ENCODE measurements around the gene KCTD18. TPM values are rescaled to one million over a fixed set of nuclear protein-coding genes. Genes with fewer than 3 reads are reported as not detected.

Gene KCTD18
- total and polyA plus RNA-seq, 2 experiments from 2014 or later: 15.6 to 27.7 TPM

DNA sequence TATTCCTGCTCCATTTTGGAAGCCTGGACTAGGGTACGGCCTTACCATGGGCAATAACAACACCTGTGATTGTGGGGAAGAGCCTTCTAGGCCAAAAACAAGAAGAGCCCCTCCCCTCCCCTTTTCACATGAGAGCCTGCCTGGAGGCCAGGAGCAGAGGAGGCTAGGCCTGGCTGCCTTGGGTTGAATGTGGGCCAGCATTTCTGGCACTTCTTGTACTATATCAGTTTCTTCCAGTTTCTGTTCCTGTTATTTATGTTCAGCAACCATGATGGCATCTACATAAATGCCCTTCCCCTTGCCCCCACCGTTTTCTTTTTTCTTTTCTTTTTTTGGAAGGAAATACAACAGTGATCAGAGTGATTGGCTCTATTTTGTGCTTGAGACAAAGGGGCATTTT lies 58.4 kb downstream of the KCTD18 start:
- H3K4me1 ChIP-seq (ENCODE audit: insufficient read depth): peaks cover 20% of the 10 kb centered on the region
- no peaks in the 10 kb centered on the region for H3K27me3 ChIP-seq (replicated peaks; ENCODE audit: insufficient read depth)
- no peak for DNase-seq
- no peak overlapping the region for H3K4me3 ChIP-seq
- H3K9ac ChIP-seq: no peak overlapping the region
- H3K27ac ChIP-seq: no peak overlapping the region
- 68 to 83% methylated on average over 2 of the region's 2 CpGs for WGBS, 2 experiments (ENCODE audit: low coverage in 1 of 2, low lambda C conversion rate in 2 of 2, missing lambda C conversion rate in 2 of 2)
- peaks cover 22% of the 10 kb centered on the region for H3F3A ChIP-seq (ENCODE audit: insufficient read depth)
- no peaks in the 10 kb centered on the region for H3K9me3 ChIP-seq (ENCODE audit: low read depth)
- in situ Hi-C loops (cut with MboI): no loop called here
- peaks cover 3% of the 10 kb centered on the region for H3K36me3 ChIP-seq (ENCODE audit: low read depth)
- TF ChIP-seq EZH2phosphoT487 (IDR thresholded peaks at IDR 0.05; ENCODE audit: insufficient read depth, low read depth) (no peak), EZH2 (IDR thresholded peaks at IDR 0.05; ENCODE audit: insufficient read depth, poor library complexity, severe bottlenecking) (no peak)
- H4K20me1 ChIP-seq (ENCODE audit: insufficient read depth): no peaks in the 10 kb centered on the region
- no peak overlapping the region for H2AFZ ChIP-seq
- H3K9me2 ChIP-seq (ENCODE audit: insufficient read depth): no peaks in the 10 kb centered on the region
- no peaks in the 10 kb centered on the region for H3K79me2 ChIP-seq (ENCODE audit: insufficient read depth)
- no peak overlapping the region for H3K4me2 ChIP-seq (ENCODE audit: unreplicated experiment)

DNA sequence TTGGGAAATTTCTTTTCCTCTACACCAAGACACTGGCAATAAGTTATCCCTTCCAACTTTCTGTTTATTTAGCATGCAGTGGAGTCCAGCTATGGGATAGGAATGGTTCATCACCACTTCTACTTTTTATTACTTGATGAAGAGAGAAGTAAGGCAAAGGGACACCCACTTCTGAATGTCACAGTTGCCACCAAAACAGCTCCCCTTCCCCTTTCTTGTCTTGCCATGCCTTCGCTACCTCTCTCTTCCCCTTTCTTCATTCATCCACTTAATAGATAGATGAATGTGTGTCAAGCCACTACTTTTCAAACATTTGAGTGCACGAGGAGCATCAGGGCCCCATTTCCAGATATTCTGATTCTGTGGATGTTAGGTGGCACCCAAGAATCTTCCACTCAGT lies 59.6 kb downstream of the KCTD18 start:
- Histone ChIP-seq H4K20me1 (ENCODE audit: insufficient read depth) (no peaks in the 10 kb centered on the region), H3K9me2 (ENCODE audit: insufficient read depth) (no peaks in the 10 kb centered on the region), H3K9me3 (ENCODE audit: low read depth) (no peaks in the 10 kb centered on the region), H3K4me3 (no peak overlapping the region), H3K9ac (no peak overlapping the region), H3K4me1 (ENCODE audit: insufficient read depth) (peaks cover 9% of the 10 kb centered on the region), H3K27ac (no peak overlapping the region), H3K4me2 (ENCODE audit: unreplicated experiment) (no peak overlapping the region), H3F3A (ENCODE audit: insufficient read depth) (peaks cover 10% of the 10 kb centered on the region), H3K36me3 (ENCODE audit: low read depth) (peaks cover 3% of the 10 kb centered on the region), H3K27me3 (replicated peaks; ENCODE audit: insufficient read depth) (no peaks in the 10 kb centered on the region), H3K79me2 (ENCODE audit: insufficient read depth) (0 out of 2 replicates have a peak, but pooled peaks cover 4% of the 10 kb centered on the region), H2AFZ (no peak overlapping the region)
- 95 to 100% methylated on average over 1 to 2 of the region's 2 CpGs for WGBS, 2 experiments (ENCODE audit: low coverage in 1 of 2, low lambda C conversion rate in 2 of 2, missing lambda C conversion rate in 2 of 2)
- in situ Hi-C loops (cut with MboI): no loop called here
- no peak for DNase-seq
- no peak for TF ChIP-seq EZH2 (IDR thresholded peaks at IDR 0.05; ENCODE audit: insufficient read depth, poor library complexity, severe bottlenecking)
- no peak for TF ChIP-seq EZH2phosphoT487 (IDR thresholded peaks at IDR 0.05; ENCODE audit: insufficient read depth, low read depth)

DNA sequence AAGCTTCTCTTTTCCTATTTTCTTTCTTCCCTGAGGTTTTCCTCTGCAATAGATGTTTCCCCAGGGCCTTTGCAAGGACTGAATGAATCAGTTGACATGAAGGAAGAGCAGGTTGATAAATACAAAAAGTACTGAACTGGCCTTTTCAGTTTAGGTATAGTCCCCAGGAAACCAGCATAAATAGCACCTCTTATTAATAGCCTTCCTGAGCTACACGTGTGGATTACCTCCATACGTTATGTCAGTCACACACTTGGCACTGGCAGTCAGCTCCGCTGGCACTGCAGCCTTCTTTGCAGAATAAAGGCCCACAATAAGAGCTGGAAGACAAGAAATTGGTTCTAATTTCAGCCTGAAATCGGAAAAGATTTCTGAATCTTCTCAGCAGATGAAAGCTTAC lies 60.7 kb downstream of the KCTD18 start:
- 97% methylated on average over 4 of the region's 4 CpGs for WGBS, 2 experiments (ENCODE audit: low coverage in 1 of 2, low lambda C conversion rate in 2 of 2, missing lambda C conversion rate in 2 of 2)
- Histone ChIP-seq H3K9me2 (ENCODE audit: insufficient read depth) (no peaks in the 10 kb centered on the region), H3K36me3 (ENCODE audit: low read depth) (peaks cover 3% of the 10 kb centered on the region), H3K27me3 (replicated peaks; ENCODE audit: insufficient read depth) (no peaks in the 10 kb centered on the region), H3K4me1 (ENCODE audit: insufficient read depth) (no peaks in the 10 kb centered on the region), H3K79me2 (ENCODE audit: insufficient read depth) (0 out of 2 replicates have a peak, but pooled peaks cover 4% of the 10 kb centered on the region), H3K9ac (no peak overlapping the region), H4K20me1 (ENCODE audit: insufficient read depth) (no peaks in the 10 kb centered on the region), H3K9me3 (ENCODE audit: low read depth) (no peaks in the 10 kb centered on the region), H3K4me3 (no peak overlapping the region), H3F3A (ENCODE audit: insufficient read depth) (no peaks in the 10 kb centered on the region), H2AFZ (no peak overlapping the region), H3K4me2 (ENCODE audit: unreplicated experiment) (no peak overlapping the region), H3K27ac (no peak overlapping the region)
- DNase-seq: no peak
- TF ChIP-seq EZH2phosphoT487 (IDR thresholded peaks at IDR 0.05; ENCODE audit: insufficient read depth, low read depth): no peak
- in situ Hi-C loops (cut with MboI): no loop called here

DNA sequence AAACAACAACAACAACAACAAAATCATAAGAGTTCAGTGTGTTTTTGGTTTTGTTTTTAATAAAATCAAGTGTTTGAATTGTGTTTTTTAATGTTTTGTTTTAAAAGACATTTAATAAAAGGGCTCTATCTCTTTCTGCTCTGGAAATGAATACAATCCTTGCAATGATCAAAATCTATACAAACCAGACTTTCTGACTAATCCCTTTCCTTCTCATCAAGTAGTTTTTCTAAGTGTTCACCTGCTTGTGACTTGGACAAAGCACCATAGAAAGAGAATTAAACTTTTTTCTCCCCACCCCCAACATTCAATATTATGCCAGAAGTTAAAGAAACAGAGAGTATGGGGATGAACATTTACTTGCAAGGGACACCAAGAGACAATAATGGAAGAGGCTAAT lies 61.4 kb downstream of the KCTD18 start:
- no peak for DNase-seq
- Histone ChIP-seq H3K9ac (no peak overlapping the region), H2AFZ (no peak overlapping the region), H3K9me3 (ENCODE audit: low read depth) (no peaks in the 10 kb centered on the region), H3K27me3 (replicated peaks; ENCODE audit: insufficient read depth) (no peaks in the 10 kb centered on the region), H3K4me2 (ENCODE audit: unreplicated experiment) (no peak overlapping the region), H3K36me3 (ENCODE audit: low read depth) (peaks cover 3% of the 10 kb centered on the region), H3K9me2 (ENCODE audit: insufficient read depth) (no peaks in the 10 kb centered on the region), H3F3A (ENCODE audit: insufficient read depth) (peaks cover 2% of the 10 kb centered on the region; the same call in 1 of the 2 replicates), H3K27ac (no peak overlapping the region), H3K4me3 (no peak overlapping the region), H3K79me2 (ENCODE audit: insufficient read depth) (0 out of 2 replicates have a peak, but pooled peaks cover 4% of the 10 kb centered on the region), H3K4me1 (ENCODE audit: insufficient read depth) (no peaks in the 10 kb centered on the region), H4K20me1 (ENCODE audit: insufficient read depth) (no peaks in the 10 kb centered on the region)
- TF ChIP-seq EZH2 (IDR thresholded peaks at IDR 0.05; ENCODE audit: insufficient read depth, poor library complexity, severe bottlenecking) (no peak), EZH2phosphoT487 (IDR thresholded peaks at IDR 0.05; ENCODE audit: insufficient read depth, low read depth) (no peak)
- in situ Hi-C loops (cut with MboI): no loop called here
